Measurements from ENCODE around the gene SORCS2. TPM values are rescaled to one million over a fixed set of nuclear protein-coding genes. Genes with fewer than 3 reads are reported as not detected.
A peak's percentile ranks its signal among the peaks of the same experiment; 100 is the strongest.

SORCS2 gene
- polyA plus RNA-seq, 1 donor from 2014 or later, result 1.0 TPM

DNA sequence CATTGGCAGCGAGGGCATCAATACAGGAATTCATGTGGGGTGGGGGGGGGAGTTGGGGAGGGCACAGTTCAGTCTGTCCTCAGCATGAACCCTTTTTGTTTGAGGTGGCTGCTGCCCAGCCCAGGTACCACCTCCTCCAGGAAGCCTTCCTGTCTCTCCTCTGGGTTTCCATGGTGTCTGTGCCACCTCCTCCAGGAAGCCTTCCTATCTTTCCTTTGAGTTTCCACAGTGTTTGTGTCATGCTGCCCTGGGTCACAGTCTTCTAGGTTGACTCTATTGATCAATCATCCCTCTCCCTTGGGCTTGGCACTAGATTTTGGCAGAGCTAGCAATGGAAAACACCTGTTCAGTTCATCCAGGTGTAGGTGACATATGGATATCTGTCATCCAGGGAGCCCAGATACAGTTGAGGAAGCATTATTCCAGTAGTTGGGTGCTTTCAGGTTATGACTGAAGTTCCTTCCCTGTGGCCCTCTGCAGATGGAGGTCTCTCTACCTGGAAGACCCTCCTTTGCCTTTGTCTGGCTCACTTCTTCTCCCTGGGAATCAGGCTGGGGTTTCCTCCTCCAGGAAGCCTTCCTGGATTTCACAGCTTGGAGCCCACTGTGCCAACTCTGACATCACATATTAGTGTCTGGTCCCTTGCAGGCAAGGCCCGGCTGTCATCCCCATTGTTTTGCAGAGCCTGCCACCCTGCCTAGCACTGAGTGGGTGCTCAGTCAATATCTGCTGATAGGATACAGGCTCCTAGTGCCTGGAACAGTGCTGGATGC is 96.6 kb downstream of the SORCS2 start:
- Histone ChIP-seq H3K4me2 (ENCODE audit: low read length) (no peak overlapping the region), H3K36me3 (ENCODE audit: insufficient read depth, low read length) (no peaks in the 10 kb centered on the region), H3K9me2 (ENCODE audit: insufficient read depth, low read length) (no peaks in the 10 kb centered on the region), H3K9ac (ENCODE audit: low read length) (no peak overlapping the region), H3K27ac (ENCODE audit: low read length) (no peak overlapping the region), H3K9me3 (ENCODE audit: low read length) (no peaks in the 10 kb centered on the region), H3K27me3 (ENCODE audit: insufficient read depth, low read depth, low read length) (no peaks in the 10 kb centered on the region), H3K4me3 (ENCODE audit: low read length) (no peak overlapping the region), H3K79me2 (replicated peaks; ENCODE audit: insufficient read depth, low read length) (no peaks in the 10 kb centered on the region), H3F3A (ENCODE audit: insufficient read depth, low read length, poor library complexity, severe bottlenecking) (no peaks in the 10 kb centered on the region), H4K20me1 (ENCODE audit: insufficient read depth) (no peaks in the 10 kb centered on the region), H2AFZ (ENCODE audit: low read depth, low read length) (no peak overlapping the region)
- no peak for TF ChIP-seq POLR2AphosphoS5 (IDR thresholded peaks at IDR 0.05)
- no peak for TF ChIP-seq EZH2 (IDR thresholded peaks at IDR 0.05; ENCODE audit: borderline replicate concordance, insufficient read depth, low read length, poor library complexity, severe bottlenecking)
- no peak for TF ChIP-seq MXI1 (conservative IDR thresholded peaks at IDR 0.05; ENCODE audit: poor library complexity, severe bottlenecking)
- no peak for TF ChIP-seq SMC3 (conservative IDR thresholded peaks at IDR 0.05; ENCODE audit: poor library complexity)
- TF ChIP-seq, protein P1, sequence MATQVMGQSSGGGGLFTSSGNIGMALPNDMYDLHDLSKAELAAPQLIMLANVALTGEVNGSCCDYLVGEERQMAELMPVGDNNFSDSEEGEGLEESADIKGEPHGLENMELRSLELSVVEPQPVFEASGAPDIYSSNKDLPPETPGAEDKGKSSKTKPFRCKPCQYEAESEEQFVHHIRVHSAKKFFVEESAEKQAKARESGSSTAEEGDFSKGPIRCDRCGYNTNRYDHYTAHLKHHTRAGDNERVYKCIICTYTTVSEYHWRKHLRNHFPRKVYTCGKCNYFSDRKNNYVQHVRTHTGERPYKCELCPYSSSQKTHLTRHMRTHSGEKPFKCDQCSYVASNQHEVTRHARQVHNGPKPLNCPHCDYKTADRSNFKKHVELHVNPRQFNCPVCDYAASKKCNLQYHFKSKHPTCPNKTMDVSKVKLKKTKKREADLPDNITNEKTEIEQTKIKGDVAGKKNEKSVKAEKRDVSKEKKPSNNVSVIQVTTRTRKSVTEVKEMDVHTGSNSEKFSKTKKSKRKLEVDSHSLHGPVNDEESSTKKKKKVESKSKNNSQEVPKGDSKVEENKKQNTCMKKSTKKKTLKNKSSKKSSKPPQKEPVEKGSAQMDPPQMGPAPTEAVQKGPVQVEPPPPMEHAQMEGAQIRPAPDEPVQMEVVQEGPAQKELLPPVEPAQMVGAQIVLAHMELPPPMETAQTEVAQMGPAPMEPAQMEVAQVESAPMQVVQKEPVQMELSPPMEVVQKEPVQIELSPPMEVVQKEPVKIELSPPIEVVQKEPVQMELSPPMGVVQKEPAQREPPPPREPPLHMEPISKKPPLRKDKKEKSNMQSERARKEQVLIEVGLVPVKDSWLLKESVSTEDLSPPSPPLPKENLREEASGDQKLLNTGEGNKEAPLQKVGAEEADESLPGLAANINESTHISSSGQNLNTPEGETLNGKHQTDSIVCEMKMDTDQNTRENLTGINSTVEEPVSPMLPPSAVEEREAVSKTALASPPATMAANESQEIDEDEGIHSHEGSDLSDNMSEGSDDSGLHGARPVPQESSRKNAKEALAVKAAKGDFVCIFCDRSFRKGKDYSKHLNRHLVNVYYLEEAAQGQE (IDR thresholded peaks at IDR 0.05; ENCODE audit: borderline replicate concordance), result no peak
- no peak for TF ChIP-seq RAD21 (conservative IDR thresholded peaks at IDR 0.05)

DNA sequence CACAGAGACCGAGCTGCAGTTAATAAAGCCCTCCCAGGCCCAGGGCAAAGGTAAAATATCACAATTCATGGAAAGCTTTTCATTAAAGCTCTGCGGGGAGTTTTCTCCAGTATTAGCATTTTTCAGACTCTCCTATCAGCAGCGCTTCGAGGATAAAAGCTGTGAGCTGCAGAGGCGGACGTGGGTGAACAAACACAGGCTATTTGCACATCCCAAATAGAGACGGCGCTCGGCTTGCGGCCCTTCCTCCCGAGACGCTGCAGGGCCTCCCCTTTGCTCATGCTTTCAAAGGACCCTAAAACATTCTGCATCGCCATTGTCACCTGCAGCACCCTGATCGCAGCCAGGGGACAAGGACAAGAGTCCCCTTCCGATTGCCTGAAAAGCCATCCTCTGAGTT is 97.3 kb downstream of the SORCS2 start:
- no peak overlapping the region for H3K27ac ChIP-seq (ENCODE audit: low read length)
- no peak overlapping the region for H3K4me3 ChIP-seq (ENCODE audit: low read length)
- no peaks in the 10 kb centered on the region for H3K79me2 ChIP-seq (replicated peaks; ENCODE audit: insufficient read depth, low read length)
- H3K27me3 ChIP-seq (ENCODE audit: insufficient read depth, low read depth, low read length), result no peaks in the 10 kb centered on the region
- no peak overlapping the region for H2AFZ ChIP-seq (ENCODE audit: low read depth, low read length)
- TF ChIP-seq POLR2AphosphoS5 (IDR thresholded peaks at IDR 0.05) (no peak), EZH2 (IDR thresholded peaks at IDR 0.05; ENCODE audit: borderline replicate concordance, insufficient read depth, low read length, poor library complexity, severe bottlenecking) (no peak), TAF1 (IDR thresholded peaks at IDR 0.05; ENCODE audit: low read depth) (no peak), RAD21 (conservative IDR thresholded peaks at IDR 0.05) (no peak), MXI1 (conservative IDR thresholded peaks at IDR 0.05; ENCODE audit: poor library complexity, severe bottlenecking) (no peak), SMC3 (conservative IDR thresholded peaks at IDR 0.05; ENCODE audit: poor library complexity) (no peak)
- TF ChIP-seq, protein P1 (IDR thresholded peaks at IDR 0.05; ENCODE audit: borderline replicate concordance), result no peak
- H3K36me3 ChIP-seq (ENCODE audit: insufficient read depth, low read length), result no peaks in the 10 kb centered on the region
- no peaks in the 10 kb centered on the region for H3K9me2 ChIP-seq (ENCODE audit: insufficient read depth, low read length)
- H3F3A ChIP-seq (ENCODE audit: insufficient read depth, low read length, poor library complexity, severe bottlenecking), result no peaks in the 10 kb centered on the region
- H3K9ac ChIP-seq (ENCODE audit: low read length), result peak overlapping the region; percentile 5
- H3K9me3 ChIP-seq (ENCODE audit: low read length), result no peaks in the 10 kb centered on the region
- no peaks in the 10 kb centered on the region for H4K20me1 ChIP-seq (ENCODE audit: insufficient read depth)
- H3K4me2 ChIP-seq (ENCODE audit: low read length), result no peak overlapping the region

All from neural cell (in vitro differentiated cells).